HPDE6-E6E7 (cell line): ENCODE results near the gene USP32.

Experiments used
- DNase-seq: peaks from one replicate; pipeline ENCODE4 v3.0.0; 2011; ENCODE audit warnings: missing footprints; ENCODE audit errors: extremely low spot score

Gene USP32

DNA sequence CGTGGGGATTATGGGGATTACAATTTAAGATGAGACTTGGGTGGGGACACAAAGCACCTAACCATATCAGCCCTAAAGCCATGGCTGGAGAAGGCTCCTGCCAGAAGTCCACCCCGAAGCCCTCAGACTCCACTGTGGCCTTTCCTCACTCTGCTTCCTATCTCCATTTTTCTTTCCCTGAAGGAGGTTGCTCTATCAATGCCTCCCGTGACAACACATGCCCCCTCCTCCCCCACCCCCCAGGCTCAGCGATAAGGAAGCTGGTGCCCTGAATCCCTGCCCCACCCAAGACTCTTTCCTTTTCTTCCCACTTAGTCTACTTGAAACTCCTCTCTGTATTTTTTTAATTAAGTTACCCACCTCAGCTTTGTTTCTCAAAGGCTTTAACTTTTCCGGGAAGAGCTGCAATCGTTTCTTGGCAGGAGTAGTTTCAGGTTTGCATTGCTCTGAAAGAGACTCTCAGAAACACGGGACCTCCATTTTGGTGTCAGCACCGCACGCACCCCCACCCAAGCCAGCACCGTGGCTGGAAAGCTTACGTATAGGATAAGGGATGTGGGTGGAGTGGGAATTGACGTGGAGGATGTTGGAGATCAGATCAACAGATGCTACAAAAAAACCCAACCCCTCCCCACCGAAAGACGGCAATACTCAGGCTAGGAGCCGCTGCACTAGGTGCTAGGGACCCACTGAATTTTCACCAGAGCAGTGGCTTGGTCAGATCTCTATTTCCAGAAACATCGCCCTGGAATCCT is 257.4 kb downstream of the USP32 start:
- no peak for DNase-seq

GRCh38 chr17:60130466-60130865 is 261.5 kb downstream of the USP32 start:
- no peak for DNase-seq

DNA sequence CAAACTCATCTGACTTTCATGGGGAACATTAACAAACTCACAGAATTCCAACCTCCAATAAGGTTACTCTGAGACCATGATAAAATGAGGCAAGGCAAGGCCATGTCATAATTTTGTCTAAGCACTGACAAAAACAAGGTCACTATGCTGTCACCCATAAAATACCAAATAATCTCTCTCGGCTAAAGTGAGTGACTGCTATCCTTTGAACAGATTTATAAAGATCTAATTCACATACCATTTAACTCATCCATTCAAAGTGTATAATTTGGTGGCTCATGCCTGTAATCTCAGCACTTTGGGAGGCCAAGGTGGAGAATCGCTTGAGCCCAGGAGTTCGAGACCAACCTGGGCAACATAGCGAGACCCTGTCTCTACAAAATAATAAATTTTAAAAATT is 262.8 kb downstream of the USP32 start:
- no peak for DNase-seq
